Osteocyte (in vitro differentiated cells): ENCODE data around the gene DCLRE1B. TPM values are rescaled to one million over a fixed set of nuclear protein-coding genes. Genes with fewer than 3 reads are reported as not detected.

ENCODE experiments used
- DNase-seq: peaks from one replicate; pipeline ENCODE4 v3.0.0; 2021; ENCODE audit warnings: mixed read lengths; ENCODE audit not compliant: unreplicated experiment; ENCODE audit errors: extremely low spot score
- H3K27ac Mint-ChIP-seq: one replicate; pipeline ENCODE4 v1.8.0; 2021; ENCODE audit warnings: mild to moderate bottlenecking, mixed read lengths; ENCODE audit not compliant: unreplicated experiment
- H3K27me3 Mint-ChIP-seq: one replicate; pipeline ENCODE4 v1.8.0; 2021; ENCODE audit warnings: mixed read lengths; ENCODE audit not compliant: unreplicated experiment
- H3K36me3 Mint-ChIP-seq: one replicate; pipeline ENCODE4 v1.8.0; 2021; ENCODE audit warnings: mixed read lengths; ENCODE audit not compliant: unreplicated experiment
- H3K4me1 Mint-ChIP-seq: one replicate; pipeline ENCODE4 v1.8.0; 2021; ENCODE audit warnings: mixed read lengths; ENCODE audit not compliant: unreplicated experiment
- H3K4me3 Mint-ChIP-seq: one replicate; pipeline ENCODE4 v1.8.0; 2021; ENCODE audit warnings: mild to moderate bottlenecking, moderate library complexity, mixed read lengths; ENCODE audit not compliant: unreplicated experiment
- H3K9me3 Mint-ChIP-seq: one replicate; pipeline ENCODE4 v1.8.0; 2021; ENCODE audit warnings: mixed read lengths; ENCODE audit not compliant: unreplicated experiment
- total RNA-seq: library from RNA; stranded (reverse); gene quantifications from 2 replicates; pipeline ENCODE4 v1.2.1, GENCODE V29; 2021
- TF ChIP-seq, protein P1 (sequence below): fragments of 200-600 bp; sonication (generic); IDR thresholded peaks from 2 replicates; pipeline ENCODE4 v1.5.0; 2021; ENCODE audit warnings: antibody characterized with exemption, mild to moderate bottlenecking, moderate library complexity

Gene DCLRE1B
- total RNA-seq, 1 donor from 2014 or later: 10.0 TPM

DNA sequence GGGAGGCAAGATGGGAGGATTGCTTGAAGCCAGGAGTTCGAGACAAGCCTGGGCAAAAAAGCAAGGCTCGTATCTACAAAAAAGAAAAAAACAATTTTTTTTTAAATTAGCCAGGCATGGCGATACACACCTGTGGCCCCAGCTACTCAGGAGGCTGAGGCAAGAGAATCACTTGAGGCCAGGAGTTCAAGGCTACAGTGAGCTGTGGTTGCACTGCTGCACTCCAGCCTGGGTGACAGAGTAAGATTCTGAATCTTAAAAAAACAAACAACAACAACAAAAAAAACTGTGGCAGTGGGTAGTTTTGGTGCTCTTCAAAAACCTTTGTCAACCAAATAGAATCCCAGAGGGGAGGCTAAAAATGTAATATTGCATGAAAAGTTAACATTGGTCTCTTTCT lies 34.3 kb upstream of the DCLRE1B start:
- Mint-ChIP-seq H3K27me3 (no peaks in the 10 kb centered on the region), H3K27ac (no peak overlapping the region), H3K9me3 (no peaks in the 10 kb centered on the region), H3K4me3 (no peak overlapping the region), H3K4me1 (no peaks in the 10 kb centered on the region), H3K36me3 (no peaks in the 10 kb centered on the region)
- TF ChIP-seq, protein P1, sequence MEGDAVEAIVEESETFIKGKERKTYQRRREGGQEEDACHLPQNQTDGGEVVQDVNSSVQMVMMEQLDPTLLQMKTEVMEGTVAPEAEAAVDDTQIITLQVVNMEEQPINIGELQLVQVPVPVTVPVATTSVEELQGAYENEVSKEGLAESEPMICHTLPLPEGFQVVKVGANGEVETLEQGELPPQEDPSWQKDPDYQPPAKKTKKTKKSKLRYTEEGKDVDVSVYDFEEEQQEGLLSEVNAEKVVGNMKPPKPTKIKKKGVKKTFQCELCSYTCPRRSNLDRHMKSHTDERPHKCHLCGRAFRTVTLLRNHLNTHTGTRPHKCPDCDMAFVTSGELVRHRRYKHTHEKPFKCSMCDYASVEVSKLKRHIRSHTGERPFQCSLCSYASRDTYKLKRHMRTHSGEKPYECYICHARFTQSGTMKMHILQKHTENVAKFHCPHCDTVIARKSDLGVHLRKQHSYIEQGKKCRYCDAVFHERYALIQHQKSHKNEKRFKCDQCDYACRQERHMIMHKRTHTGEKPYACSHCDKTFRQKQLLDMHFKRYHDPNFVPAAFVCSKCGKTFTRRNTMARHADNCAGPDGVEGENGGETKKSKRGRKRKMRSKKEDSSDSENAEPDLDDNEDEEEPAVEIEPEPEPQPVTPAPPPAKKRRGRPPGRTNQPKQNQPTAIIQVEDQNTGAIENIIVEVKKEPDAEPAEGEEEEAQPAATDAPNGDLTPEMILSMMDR: no peak
- DNase-seq: no peak

DNA sequence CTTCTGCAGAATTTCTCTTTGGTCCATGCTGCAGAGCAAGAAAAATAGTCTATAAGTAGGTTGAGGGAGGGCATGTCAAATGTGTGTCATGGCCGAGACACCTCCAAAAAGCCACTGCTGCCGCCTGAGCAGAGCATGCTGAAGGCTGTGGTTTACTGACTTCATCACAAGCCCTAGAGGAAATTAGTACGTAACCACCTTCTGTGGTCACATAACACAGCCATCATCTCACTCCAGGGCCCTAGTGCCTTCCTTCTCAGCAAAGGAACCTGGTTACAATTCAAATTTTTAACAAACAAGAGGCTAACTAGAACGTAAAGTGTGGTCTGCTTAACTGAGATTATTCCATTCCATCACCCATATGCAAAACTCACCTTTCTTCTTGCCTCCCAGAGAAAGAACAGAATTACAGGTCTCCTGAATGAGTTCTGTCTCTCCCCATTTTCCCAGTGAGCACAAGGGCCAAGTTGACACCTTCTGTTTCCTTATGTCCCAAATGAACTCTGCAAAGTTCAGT lies 33.5 kb upstream of the DCLRE1B start, which contains the start of gene PTPN22:
TSS of gene PTPN22 (minus strand) at position 116 of the 517 bp plus-strand sequence.
- Mint-ChIP-seq H3K36me3 (no peaks in the 10 kb centered on the region), H3K4me3 (no peak within 1 kb of the TSS), H3K27me3 (no peaks in the 10 kb centered on the region), H3K27ac (no peak within 1 kb of the TSS), H3K9me3 (no peaks in the 10 kb centered on the region), H3K4me1 (no peaks in the 10 kb centered on the region)
- TF ChIP-seq, protein P1: no peak
- DNase-seq: no peak

DNA sequence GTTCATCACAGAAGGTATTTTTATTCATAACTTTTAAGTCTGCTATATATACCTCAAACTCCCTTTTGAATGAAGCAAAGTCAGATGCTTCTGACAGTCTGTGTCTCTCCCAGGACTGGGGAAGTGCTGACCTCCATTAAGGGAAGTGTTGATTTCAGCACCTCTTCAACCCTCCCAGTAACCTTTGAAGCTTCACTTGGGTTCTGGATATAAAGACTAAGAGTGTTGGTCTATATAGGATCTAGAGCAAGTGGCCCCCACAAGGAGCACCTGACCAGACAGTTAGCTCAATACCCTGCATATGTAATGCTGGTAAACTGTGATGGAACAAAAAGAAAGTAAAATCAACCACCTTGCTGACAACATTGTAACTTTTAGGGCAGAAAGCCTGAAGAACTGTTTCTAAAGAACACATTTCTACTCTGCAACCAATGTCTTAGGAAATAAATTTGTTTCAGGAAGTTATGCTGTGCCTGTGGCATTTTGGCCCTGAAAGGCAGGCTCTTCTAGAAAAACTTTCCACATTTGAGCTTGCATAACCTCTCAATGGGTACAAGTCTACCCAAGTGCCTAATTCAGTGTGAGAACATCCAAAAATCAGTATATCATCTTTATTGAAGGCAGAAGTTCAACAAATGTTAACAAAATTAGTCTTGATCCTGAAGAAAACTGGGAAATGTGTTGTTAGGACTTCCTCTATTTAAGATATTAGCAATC lies 32.7 kb upstream of the DCLRE1B start:
- DNase-seq: no peak
- TF ChIP-seq, protein P1: no peak
- Mint-ChIP-seq H3K9me3 (no peaks in the 10 kb centered on the region), H3K27me3 (no peaks in the 10 kb centered on the region), H3K4me3 (no peak overlapping the region), H3K36me3 (no peaks in the 10 kb centered on the region), H3K4me1 (no peaks in the 10 kb centered on the region), H3K27ac (no peak overlapping the region)

DNA sequence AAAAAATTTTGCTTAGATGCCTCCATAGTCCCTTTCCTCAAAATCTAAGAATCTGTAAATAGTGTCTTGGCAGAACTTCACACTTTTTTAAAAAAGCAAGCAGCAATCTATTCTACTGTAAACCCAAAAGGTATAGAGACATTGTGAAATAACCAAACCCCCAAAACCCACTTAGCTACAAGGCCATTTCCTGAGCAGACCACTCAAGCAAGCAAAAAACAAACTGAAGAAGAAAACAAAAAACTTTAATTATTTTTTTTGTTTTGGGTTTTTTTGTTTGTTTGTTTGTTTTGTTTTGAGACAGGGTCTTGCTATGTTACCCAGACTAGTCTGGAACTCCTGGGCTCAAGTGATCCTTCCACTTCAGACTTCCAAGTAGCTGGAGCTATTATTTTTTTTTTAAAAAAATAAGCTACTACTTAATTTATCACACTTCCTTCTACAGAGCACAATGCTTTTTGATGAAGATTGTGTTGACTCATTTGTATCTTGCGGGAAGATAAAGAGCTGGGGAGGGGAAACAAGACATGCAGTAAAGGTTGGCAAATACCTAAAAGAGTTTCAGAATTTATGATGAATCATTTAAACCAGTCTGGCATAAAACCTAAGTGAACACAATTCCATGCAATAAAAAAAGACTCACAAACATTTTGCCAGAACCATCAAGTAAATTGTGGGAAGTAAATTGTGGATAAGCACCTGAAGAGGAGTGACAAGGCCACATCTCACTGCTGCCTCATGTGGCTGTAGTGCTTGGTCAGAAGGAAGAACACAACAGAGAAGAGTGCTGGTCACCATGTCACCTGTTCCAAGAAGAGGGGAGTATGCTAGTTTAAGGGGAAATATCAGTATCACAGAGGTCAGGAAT lies 30.9 kb upstream of the DCLRE1B start:
- H3K4me3 Mint-ChIP-seq: no peak overlapping the region
- TF ChIP-seq, protein P1: no peak
- H3K9me3 Mint-ChIP-seq: no peaks in the 10 kb centered on the region
- no peaks in the 10 kb centered on the region for H3K4me1 Mint-ChIP-seq
- H3K27me3 Mint-ChIP-seq: no peaks in the 10 kb centered on the region
- H3K27ac Mint-ChIP-seq: no peak overlapping the region
- DNase-seq: no peak
- H3K36me3 Mint-ChIP-seq: no peaks in the 10 kb centered on the region

DNA sequence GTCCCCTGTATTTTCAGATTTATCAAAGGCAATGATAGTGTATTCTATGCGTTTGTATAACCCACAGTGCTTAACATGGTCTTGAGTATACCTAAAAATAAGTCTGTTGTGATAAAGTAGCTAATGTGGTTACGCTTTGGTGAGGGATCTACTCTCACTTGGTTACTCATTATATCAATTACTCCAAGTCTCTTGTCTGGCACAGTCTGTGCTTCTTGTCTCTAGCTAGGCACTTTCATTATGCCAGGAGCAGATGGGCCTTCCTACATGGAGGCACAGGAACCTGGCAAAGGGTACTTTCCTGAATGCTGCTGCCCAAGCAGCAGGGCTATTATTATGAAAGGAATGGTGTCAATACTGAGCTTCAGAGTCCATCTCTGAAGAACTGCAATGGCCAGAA lies 29.4 kb upstream of the DCLRE1B start:
- Mint-ChIP-seq H3K4me3 (no peak overlapping the region), H3K9me3 (no peaks in the 10 kb centered on the region), H3K4me1 (peaks cover 3% of the 10 kb centered on the region), H3K27me3 (no peaks in the 10 kb centered on the region), H3K27ac (no peak overlapping the region), H3K36me3 (no peaks in the 10 kb centered on the region)
- TF ChIP-seq, protein P1: no peak
- no peak for DNase-seq
